Renal pelvis (tissue), 4 donors: ENCODE results near the gene CD79B. TPM values are rescaled to one million over a fixed set of nuclear protein-coding genes. Genes with fewer than 3 reads are reported as not detected.
A peak's percentile ranks its signal among the peaks of the same experiment; 100 is the strongest.

ENCODE experiments used
- DNase-seq: peaks from one replicate; pipeline ENCODE4 v3.0.0-alpha.2; 2013
- polyA plus RNA-seq, 3 donors: library from polyadenylated mRNA; unstranded; fragments of 120-200 nt; gene quantifications; one replicate each; pipeline ENCODE4 v1.2.1, GENCODE V29; 2013; ENCODE audit not compliant: insufficient read length in 3 of 3

The CD79B gene
- polyA plus RNA-seq, 3 donors = 1.8 to 3.1 (median 2.3) TPM

DNA sequence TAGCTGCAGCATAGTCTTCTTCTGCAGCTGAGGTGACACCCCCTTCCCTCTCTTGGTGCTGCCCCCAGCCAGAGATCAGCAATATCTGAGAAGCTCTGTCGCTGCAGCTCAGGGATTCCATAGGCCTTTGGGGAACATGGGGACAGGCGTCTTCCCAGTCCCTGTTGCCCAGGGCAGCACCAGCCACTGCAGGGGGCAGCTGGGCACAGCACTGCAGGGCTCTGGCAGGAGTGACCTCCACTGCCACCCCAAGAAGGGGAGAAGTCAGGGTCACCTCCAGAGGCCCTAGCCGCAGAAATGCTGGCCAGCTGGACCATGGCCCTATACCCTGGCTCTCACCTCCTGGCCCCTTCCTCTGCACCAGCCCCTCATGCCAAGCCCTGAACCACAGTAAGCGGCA, 23.7 kb upstream of the CD79B start:
- DNase-seq = no peak

DNA sequence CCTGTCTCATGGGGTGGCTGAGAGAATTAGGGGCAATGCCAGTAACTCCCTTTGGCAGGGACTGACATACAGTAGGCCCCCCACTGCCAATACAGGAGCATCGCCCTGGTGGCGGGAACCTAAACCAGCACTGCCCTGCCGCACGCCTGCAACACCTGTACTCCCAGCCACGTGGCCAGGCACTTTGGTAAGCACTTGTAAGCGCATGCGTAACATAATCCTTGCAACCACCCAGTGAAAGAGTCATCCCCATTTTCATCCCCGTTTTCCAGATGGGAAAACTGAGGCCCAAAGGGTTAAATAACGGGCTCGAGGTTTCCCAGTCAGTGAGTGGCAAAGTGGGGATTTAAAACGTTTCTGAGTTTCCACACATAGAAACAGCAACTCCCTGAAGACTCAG, 23.1 kb upstream of the CD79B start:
- DNase-seq = no peak

GRCh38 chr17:63954402-63955063, 22.4 kb upstream of the CD79B start:
- no peak for DNase-seq

DNA sequence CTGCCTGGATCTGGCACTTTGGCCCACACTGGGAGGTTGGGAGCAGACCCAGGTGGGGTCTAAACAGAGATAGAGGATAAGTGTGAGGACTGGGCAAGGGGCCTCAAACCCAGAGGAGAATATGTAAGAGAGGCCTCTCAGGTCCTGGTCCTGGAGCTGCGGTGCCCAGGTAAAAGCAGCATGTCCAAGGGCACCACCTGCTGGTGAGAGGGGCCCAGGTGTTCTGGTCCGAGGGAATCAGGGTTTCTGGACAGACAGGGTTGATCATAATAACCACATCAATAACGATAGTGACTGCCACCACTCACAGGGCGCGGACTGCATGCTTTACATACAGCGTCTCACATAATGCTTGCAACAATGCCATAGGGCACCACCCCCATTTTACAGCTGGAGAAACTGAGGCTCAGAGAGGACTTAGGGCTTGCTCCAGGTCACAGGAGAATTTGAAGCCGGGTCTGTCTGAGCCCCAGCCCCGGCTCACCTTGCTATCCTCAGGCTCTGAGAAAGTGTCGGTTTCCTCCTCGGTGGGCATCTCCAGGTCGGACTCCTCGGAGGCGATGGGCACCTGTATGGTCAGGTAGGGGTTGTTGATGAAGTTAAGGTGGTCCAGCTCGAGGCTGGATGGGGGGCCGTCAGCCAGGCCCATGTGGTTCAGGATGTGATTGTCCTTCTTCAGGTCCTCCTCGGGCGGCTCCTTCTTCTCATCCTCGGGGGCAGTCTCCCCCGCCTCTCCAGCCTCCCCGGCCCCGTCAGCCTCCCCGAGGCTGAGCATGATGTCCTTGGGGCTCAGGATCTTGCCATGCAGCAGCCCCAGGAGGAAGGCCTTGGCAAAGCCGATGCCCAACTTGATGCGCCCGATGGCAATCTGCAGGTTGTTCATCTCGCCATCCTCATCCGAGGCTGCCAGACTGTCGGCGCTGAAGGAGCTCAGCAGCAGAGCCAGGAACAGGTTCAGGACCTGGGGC, 19.1 kb upstream of the CD79B start:
- no peak for DNase-seq

DNA sequence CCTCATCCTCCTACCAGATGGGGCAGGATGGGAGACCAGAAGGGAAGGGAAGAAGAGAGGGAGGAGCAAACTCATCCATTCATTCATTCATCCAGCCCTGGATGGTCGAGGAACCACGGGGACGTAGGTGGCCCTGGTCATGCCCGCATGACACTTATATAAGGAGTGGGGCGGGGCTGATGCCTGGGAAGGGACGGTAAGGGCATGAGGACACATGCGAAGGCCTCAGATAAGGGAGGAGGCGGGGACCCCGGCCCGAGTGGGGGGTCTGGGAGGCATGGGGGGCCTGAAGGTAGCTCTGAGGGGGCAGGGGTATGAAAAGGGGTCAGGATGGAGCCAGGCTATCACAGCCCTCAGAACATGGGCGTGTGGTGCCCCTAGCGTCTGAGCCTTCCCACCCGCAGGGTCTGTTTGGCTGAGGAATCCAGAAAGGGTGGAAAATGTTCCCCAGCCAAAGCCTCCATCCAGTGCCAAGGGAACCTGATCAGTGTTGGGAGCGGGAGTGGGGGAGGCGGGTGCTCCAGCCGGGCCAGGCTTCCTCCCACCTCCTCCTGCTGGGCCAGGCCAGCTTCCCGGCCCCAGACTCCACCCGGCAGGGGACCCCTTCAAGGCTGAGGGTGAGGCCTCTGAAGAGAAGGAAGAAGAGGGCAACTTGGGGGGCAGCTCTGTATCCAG, 17.6 kb upstream of the CD79B start:
- no peak for DNase-seq

GRCh38 chr17:63948521-63948920, 16.4 kb upstream of the CD79B start:
- no peak for DNase-seq

DNA sequence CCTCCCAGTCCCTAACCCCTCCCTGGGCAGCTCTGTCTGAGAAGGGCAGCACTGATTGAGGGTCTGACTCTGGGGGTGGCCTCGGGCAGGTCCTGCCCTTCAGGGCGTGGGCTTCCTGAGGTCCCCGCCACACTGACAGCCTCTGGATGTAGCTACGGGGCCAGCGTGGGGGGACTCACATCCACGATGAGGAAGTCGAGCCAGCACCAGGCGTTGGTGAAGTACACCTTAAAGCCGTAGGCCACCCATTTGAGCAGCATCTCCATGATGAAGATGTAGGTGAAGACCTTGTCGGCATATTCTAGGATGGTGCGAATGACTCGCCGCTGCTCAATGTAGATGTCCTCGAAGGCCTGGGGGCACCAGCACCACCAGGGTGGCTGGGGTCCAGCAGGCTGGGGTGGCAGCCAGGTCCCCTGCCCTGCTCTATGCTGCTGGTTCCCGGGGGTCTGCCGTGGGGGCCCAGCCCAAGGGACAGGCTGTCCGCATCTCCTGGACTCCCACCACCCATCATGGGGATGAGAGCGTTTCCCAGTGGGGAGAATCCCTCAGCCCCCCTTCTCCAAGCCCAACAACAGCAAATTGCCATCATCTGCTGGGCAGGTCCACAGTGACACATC, 15.7 kb upstream of the CD79B start:
- DNase-seq = no peak

GRCh38 chr17:63946440-63947363, 14.6 kb upstream of the CD79B start:
- DNase-seq = no peak

DNA sequence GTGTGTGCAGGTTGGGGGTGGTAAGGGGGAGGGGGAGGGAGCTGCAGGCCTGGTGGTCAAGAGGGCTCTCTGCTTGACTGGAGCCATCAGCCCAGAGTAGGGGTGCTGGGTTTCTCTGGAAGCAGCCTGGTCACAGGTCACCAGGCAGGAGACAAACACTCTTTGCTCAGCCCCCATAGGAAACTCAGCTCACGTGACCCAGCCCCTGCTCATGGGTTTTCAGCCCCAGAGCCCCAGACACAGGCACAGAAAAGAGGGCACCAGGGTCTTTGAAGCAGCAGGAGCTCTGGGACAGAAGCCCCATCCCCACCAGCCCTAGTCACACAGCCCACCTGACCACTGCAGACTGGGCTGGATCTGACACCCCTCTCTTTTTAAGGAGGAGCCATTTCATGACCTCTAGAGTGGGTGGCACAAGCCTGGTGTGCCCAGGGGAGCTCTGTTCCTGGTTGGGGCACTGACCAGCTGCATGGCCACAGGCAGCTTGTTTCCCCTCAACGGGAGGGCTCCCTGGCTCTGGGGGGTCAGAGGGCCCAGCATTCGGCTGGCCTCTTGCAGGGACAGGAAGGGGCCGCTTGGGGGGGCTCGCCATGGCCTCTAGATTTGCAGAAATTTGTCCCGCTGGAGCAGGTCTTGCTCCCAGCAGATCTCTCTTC, 13.8 kb upstream of the CD79B start:
- DNase-seq = peak; percentile 61

GRCh38 chr17:63944736-63945499, 12.8 kb upstream of the CD79B start:
- DNase-seq = no peak

- no peak for DNase-seq
Observed at GRCh38 chr17:63943745-63944144, 11.6 kb upstream of the CD79B start.

- no peak for DNase-seq
Observed at GRCh38 chr17:63942309-63942985, 10.3 kb upstream of the CD79B start.

- DNase-seq = no peak
Observed at GRCh38 chr17:63941751-63942150, 9.6 kb upstream of the CD79B start.

DNA sequence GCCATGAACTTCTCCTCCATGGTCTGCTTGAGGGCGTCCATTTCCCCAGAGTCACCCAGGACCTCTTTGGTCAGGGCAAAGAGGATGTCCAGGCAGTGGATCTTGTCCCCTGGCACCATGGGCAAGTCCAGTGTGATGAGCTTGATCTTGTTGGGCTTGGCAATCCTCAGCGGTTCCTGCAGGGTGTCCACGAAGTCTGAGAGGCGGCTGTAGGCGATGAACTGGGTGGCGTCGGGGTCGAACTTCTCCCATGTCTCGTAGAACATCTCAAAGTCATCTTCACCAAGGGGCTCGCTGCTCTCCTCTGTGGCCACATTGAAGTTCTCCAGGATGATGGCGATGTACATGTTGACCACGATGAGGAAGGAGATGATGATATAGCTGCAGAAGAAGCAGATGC, 9.0 kb upstream of the CD79B start:
- no peak for DNase-seq

DNA sequence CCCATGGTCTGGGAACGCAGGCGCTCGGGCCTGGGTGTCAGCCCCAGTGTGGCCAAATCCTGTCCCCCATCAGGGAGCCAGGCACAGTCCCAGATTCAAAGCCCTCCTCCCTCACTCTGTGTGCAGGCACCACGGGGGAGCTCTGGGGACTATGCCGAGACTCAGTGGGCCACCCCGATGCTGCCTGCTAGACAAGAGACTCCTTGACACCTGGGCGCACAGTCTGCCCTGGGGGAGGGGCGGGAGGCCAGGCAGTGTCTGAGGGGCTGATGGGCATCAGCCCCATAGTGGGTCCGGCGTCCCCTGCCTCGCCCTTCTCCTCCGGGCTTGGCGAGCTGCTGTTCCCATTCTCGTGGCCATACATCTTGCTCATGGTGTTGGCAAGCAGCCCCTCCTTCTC, 8.5 kb upstream of the CD79B start:
- no peak for DNase-seq

- no peak for DNase-seq
Observed at GRCh38 chr17:63939884-63940283, 7.8 kb upstream of the CD79B start.

GRCh38 chr17:63939401-63939800, 7.3 kb upstream of the CD79B start:
- no peak for DNase-seq

- DNase-seq = no peak
Observed at GRCh38 chr17:63937920-63938319, 5.8 kb upstream of the CD79B start.

DNA sequence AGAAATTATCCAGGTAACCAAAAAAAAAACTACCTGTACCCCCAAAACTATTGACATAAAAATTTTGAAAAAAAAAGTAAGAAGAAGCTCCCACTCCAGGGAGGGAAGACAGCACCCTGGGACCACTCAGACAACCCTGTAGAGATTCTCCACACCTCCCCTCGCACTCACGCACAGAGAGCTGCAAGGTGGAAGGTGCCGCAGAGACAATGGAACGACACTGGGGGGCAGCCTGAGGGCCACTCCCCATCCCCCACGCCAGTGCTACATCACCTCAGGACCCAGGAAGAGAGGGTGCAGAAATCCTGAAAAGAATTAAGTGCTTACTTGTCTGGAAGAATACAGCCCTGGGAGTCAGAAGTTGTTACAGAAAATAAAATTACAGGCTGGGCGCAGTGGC, 5.2 kb upstream of the CD79B start:
- no peak for DNase-seq
